Lung (tissue), 12 donors: Measurements from ENCODE around the gene SERF2. TPM values are rescaled to one million over a fixed set of nuclear protein-coding genes. Genes with fewer than 3 reads are reported as not detected.

ENCODE experiments used
- ATAC-seq: fragments of 200-7000 bp; cut with Tn5 transposase; one replicate; pipeline ENCODE4 v1.9.1; 2020; ENCODE audit warnings: moderate number of reproducible peaks; ENCODE audit not compliant: insufficient read depth, low FRiP score
- DNase-seq, 3 donors: peaks; one replicate each; pipeline ENCODE4 v3.0.0-alpha.2; 2013 to 2017
- H3K27ac ChIP-seq, 2 donors: one replicate each; pipeline ENCODE4 v1.5.1; 2013; ENCODE audit warnings: mild to moderate bottlenecking in 2 of 2, moderate library complexity in 2 of 2, control low read depth in 1 of 2, inconsistent platforms in 1 of 2, low read depth in 1 of 2, low read length in 1 of 2
- H3K27me3 ChIP-seq, 3 donors: one replicate each; pipeline ENCODE4 v1.5.1; 2013; ENCODE audit warnings: low read length in 2 of 3; ENCODE audit not compliant: control insufficient read depth in 3 of 3, insufficient read depth in 3 of 3
- H3K36me3 ChIP-seq, 4 donors: one replicate each; pipeline ENCODE4 v1.5.1; 2013; ENCODE audit warnings: low read length in 4 of 4, mild to moderate bottlenecking in 1 of 4, moderate library complexity in 1 of 4; ENCODE audit not compliant: control insufficient read depth in 4 of 4, insufficient read depth in 4 of 4
- H3K4me1 ChIP-seq, 5 donors: one replicate each; pipeline ENCODE4 v1.5.1; 2013; ENCODE audit warnings: low read length in 5 of 5, mild to moderate bottlenecking in 2 of 5, moderate library complexity in 1 of 5; ENCODE audit not compliant: control insufficient read depth in 5 of 5, insufficient read depth in 5 of 5
- H3K4me3 ChIP-seq: one replicate; pipeline ENCODE4 v1.5.1; 2013; ENCODE audit warnings: mild to moderate bottlenecking, control low read depth, moderate library complexity
- H3K9ac ChIP-seq, 2 donors: one replicate each; pipeline ENCODE4 v1.5.1; 2013; ENCODE audit warnings: low read length in 2 of 2, control low read depth in 1 of 2; ENCODE audit not compliant: insufficient read depth in 1 of 2
- H3K9me3 ChIP-seq, 4 donors: one replicate each; pipeline ENCODE4 v1.5.1; 2013; ENCODE audit warnings: low read length in 3 of 4, mild to moderate bottlenecking in 1 of 4, moderate library complexity in 1 of 4; ENCODE audit not compliant: control insufficient read depth in 4 of 4, insufficient read depth in 3 of 4
- WGBS, 2 donors: extraction: QIAGEN DNeasy Blood & Tissue Kit; methylation state at CpG; one replicate each; pipeline ENCODE4 v1.1.7; 2013; 5-methylcytosine and 5-hydroxymethylcytosine counted together
- polyA plus RNA-seq, 2 donors: library from polyadenylated mRNA; stranded (reverse); fragments of 200-250 nt; gene quantifications; one replicate each; pipeline ENCODE4 v1.2.1, GENCODE V29; 2013
- total RNA-seq, 2 donors: library from RNA; depleted of rRNA in 1 of 2; stranded (reverse); fragments of >200 nt in 1 of 2; gene quantifications; one replicate each; pipeline ENCODE4 v1.2.1, GENCODE V29; 2014 to 2021
- TF ChIP-seq, protein P1 (sequence below): IDR thresholded peaks from 2 replicates; pipeline ENCODE4 v1.5.1; 2012; ENCODE audit warnings: mild to moderate bottlenecking; ENCODE audit errors: control extremely low read depth, extremely low read depth
- donor health status: control.
- donor health status: control.
- donor health status: Bipolar disorder and iron deficiency.
- donor health status: healthy.
- donor health status: DM: yes; HTN: yes; CAD: no.

The SERF2 gene
- total and polyA plus RNA-seq, 4 donors, result 334 to 3,331 (median 1,515) TPM

DNA sequence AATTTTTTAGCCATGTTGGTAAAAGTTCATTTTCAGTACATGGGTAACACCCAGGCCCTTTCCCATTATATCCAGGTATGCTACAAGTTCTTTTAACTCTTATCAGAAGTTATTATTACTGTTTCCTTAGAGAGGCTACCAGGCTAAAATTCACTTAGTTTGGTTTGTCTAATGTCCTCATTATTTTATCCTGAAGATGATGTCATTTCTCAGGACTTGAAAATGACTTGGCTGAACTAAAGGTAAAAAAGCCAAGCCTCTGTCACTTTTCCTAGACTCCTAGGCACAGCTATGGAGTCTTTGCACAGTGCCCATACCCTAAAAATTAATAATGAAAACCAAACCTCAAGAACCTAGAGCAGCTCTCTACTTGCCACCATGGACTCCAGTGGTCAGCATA, 19.5 kb upstream of the SERF2 start:
- no peaks in the 10 kb centered on the region for H3K9me3 ChIP-seq
- no peaks in the 10 kb centered on the region for H3K27me3 ChIP-seq
- no peak overlapping the region for H3K4me3 ChIP-seq
- TF ChIP-seq, protein P1, sequence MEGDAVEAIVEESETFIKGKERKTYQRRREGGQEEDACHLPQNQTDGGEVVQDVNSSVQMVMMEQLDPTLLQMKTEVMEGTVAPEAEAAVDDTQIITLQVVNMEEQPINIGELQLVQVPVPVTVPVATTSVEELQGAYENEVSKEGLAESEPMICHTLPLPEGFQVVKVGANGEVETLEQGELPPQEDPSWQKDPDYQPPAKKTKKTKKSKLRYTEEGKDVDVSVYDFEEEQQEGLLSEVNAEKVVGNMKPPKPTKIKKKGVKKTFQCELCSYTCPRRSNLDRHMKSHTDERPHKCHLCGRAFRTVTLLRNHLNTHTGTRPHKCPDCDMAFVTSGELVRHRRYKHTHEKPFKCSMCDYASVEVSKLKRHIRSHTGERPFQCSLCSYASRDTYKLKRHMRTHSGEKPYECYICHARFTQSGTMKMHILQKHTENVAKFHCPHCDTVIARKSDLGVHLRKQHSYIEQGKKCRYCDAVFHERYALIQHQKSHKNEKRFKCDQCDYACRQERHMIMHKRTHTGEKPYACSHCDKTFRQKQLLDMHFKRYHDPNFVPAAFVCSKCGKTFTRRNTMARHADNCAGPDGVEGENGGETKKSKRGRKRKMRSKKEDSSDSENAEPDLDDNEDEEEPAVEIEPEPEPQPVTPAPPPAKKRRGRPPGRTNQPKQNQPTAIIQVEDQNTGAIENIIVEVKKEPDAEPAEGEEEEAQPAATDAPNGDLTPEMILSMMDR, result no peak
- no peak overlapping the region for H3K9ac ChIP-seq
- no peak overlapping the region for H3K27ac ChIP-seq
- ATAC-seq (no peak), DNase-seq (no peak)
- H3K36me3 ChIP-seq, result peaks cover 14 to 47% (median 38%) of the 10 kb centered on the region in 4 donors
- peaks cover 0 to 9% (median 4%) of the 10 kb centered on the region in 5 donors for H3K4me1 ChIP-seq

DNA sequence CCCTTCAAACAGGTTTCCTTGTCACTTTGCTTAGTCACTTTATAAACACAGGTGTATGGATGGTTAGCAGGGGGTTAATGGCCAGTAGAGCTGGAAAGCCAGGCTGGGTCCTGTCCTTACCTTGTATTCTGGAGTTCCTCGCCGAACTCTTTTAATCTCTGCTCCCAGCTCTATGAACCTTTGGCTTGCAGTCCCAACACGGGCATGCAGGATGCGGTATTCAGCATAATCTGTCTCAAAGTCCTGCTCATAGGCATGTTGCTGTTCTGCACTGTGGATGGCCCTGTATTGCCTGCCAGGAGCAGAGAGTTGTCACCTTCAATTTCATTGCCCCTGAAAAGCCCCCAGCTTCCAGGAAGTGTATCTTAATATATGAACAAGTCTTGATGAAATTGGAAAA, 18.1 kb upstream of the SERF2 start:
- DNase-seq, result no peak
- Histone ChIP-seq H3K9me3 (no peaks in the 10 kb centered on the region), H3K27me3 (no peaks in the 10 kb centered on the region), H3K36me3 (peaks cover 9 to 39% (median 30%) of the 10 kb centered on the region in 4 donors), H3K27ac (no peak overlapping the region), H3K9ac (no peak overlapping the region), H3K4me3 (no peak overlapping the region), H3K4me1 (peaks cover 0 to 12% (median 4%) of the 10 kb centered on the region in 5 donors)
- 87% methylated on average over 4 of the region's 4 CpGs for WGBS, 2 donors
- no peak for ATAC-seq
- TF ChIP-seq, protein P1, result no peak

DNA sequence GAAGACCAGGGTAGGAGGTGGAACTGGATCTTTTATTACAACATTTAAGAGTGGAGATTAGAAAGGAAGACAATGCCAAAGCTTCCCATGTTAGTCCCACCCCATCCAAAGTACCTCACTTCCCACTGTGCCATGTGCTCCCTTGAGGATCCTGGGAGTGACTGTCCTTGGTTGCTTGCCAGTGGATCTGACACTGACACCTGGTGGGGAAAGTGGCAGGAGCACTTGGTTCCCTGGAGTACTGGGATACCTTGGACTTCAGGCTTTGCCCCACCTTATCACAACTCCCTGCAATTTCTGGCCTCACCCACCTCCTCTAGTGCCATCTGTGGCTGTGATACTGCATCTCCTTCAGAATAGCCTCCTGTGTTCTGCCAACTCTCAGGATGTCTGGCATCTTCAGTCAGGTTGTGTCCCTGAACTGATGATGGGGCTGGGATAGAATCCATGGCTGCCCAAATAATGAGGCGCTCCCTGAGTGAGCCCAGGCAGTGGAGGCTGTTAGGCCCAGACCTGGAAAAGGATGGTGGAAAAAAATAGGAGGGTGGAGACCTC, 16.6 kb upstream of the SERF2 start:
- 97 to 100% methylated on average over 1 of the region's 1 CpG for WGBS, 2 donors
- Histone ChIP-seq H3K27ac (peak overlapping the region in 1 of 2 donors; percentile 62), H3K9me3 (no peaks in the 10 kb centered on the region), H3K9ac (no peak overlapping the region), H3K36me3 (peaks cover 9 to 25% (median 18%) of the 10 kb centered on the region in 4 donors), H3K4me1 (peaks cover 0 to 12% (median 4%) of the 10 kb centered on the region in 5 donors), H3K27me3 (no peaks in the 10 kb centered on the region), H3K4me3 (no peak overlapping the region)
- ATAC-seq (no peak), DNase-seq (peak; percentile 23 to 37 (median 32))
- TF ChIP-seq, protein P1, result no peak
